GF-D8 (cell line): ENCODE data around the gene DHCR24.

Source experiments
- DNase-seq: peaks from one replicate; lab custom pipeline; 2025; lab: John Stamatoyannopoulos, UW

DHCR24 gene

GRCh38 chr1:54800899-54801759 is 85.9 kb downstream of the DHCR24 start, which contains the start of gene TTC22:
TTC22 (minus strand) TSS chr1:54801323; CDS start chr1:54801163, 160 bp downstream.
- no peak for DNase-seq

GRCh38 chr1:54800041-54800898 is 86.7 kb downstream of the DHCR24 start:
- DNase-seq: no peak
